ENCODE data around the gene TMX3.

DNA sequence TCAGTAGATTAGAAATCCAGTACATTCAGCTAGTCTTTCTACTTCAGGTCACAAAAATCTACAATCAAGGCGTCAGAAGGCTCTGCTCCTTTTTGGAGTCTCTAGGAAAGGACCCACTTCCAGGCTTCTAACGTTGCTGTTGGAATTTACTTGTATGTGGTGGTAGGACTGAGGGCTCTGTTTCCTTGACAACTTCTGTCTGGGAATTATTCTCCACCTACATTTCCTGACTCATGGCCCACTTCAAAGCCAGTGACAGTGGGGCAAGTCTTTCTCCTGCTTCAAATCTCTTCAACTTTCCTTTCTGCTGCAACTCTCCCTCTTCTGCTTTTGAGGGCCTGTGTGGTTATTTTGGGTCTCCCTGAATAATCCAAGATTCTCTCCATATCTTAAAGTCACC lies 10.4 kb upstream of the TMX3 start:
- TF ChIP-seq, protein P1, sequence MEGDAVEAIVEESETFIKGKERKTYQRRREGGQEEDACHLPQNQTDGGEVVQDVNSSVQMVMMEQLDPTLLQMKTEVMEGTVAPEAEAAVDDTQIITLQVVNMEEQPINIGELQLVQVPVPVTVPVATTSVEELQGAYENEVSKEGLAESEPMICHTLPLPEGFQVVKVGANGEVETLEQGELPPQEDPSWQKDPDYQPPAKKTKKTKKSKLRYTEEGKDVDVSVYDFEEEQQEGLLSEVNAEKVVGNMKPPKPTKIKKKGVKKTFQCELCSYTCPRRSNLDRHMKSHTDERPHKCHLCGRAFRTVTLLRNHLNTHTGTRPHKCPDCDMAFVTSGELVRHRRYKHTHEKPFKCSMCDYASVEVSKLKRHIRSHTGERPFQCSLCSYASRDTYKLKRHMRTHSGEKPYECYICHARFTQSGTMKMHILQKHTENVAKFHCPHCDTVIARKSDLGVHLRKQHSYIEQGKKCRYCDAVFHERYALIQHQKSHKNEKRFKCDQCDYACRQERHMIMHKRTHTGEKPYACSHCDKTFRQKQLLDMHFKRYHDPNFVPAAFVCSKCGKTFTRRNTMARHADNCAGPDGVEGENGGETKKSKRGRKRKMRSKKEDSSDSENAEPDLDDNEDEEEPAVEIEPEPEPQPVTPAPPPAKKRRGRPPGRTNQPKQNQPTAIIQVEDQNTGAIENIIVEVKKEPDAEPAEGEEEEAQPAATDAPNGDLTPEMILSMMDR (IDR thresholded peaks at IDR 0.05) = no peak
- no peak for TF ChIP-seq POLR2A (IDR thresholded peaks at IDR 0.05)
- TF ChIP-seq EP300 (IDR thresholded peaks at IDR 0.05) = no peak

Measured in ovary (tissue), 3 donors.